Fibroblast of the aortic adventitia (primary cell): ENCODE data around the gene FRY. TPM values are rescaled to one million over a fixed set of nuclear protein-coding genes. Genes with fewer than 3 reads are reported as not detected.
A peak's percentile ranks its signal among the peaks of the same experiment; 100 is the strongest.

ENCODE experiments used
- DNase-seq: peaks from one replicate; pipeline ENCODE4 v3.0.0-alpha.2; 2010; ENCODE audit warnings: low read depth
- H3K4me3 ChIP-seq: 2 replicates; pipeline ENCODE4 v1.5.1; 2011; ENCODE audit warnings: low read depth, mild to moderate bottlenecking, control low read depth, low read length, moderate library complexity
- CTCF ChIP-seq: IDR thresholded peaks from 2 replicates; pipeline ENCODE4 v1.5.1; 2011; ENCODE audit warnings: mild to moderate bottlenecking, low read length, control low read depth, inconsistent platforms; ENCODE audit not compliant: insufficient read depth
- total RNA-seq: library from RNA; depleted of rRNA; stranded (reverse); fragments of >200 nt; gene quantifications from 2 replicates; pipeline ENCODE4 v1.2.3, GENCODE V29; 2012; ENCODE audit warnings: low replicate concordance

Gene FRY
- total RNA-seq, 1 donor = 4.3 TPM

- H3K4me3 ChIP-seq = no peak overlapping the region
- no peak for TF ChIP-seq CTCF
- no peak for DNase-seq
Measured at GRCh38 chr13:32216281-32216680, 184.7 kb downstream of the FRY start.

GRCh38 chr13:32222046-32222676, 190.6 kb downstream of the FRY start:
- TF ChIP-seq CTCF = no peak
- H3K4me3 ChIP-seq = no peak overlapping the region
- no peak for DNase-seq

GRCh38 chr13:32224916-32225315, 193.3 kb downstream of the FRY start:
- H3K4me3 ChIP-seq = no peak overlapping the region
- DNase-seq = no peak
- no peak for TF ChIP-seq CTCF

GRCh38 chr13:32225481-32225931, 193.9 kb downstream of the FRY start:
- no peak overlapping the region for H3K4me3 ChIP-seq
- no peak for TF ChIP-seq CTCF
- DNase-seq = peak; percentile 61

GRCh38 chr13:32228330-32229041, 196.9 kb downstream of the FRY start:
- no peak overlapping the region for H3K4me3 ChIP-seq
- DNase-seq = no peak
- TF ChIP-seq CTCF = no peak

GRCh38 chr13:32229443-32229842, 197.9 kb downstream of the FRY start:
- DNase-seq = no peak
- no peak overlapping the region for H3K4me3 ChIP-seq
- no peak for TF ChIP-seq CTCF

GRCh38 chr13:32232263-32232662, 200.7 kb downstream of the FRY start:
- no peak for DNase-seq
- H3K4me3 ChIP-seq = no peak overlapping the region
- no peak for TF ChIP-seq CTCF
